Mesangial cell (primary cell): Measurements from ENCODE around the gene FAM50B. TPM values are rescaled to one million over a fixed set of nuclear protein-coding genes. Genes with fewer than 3 reads are reported as not detected.

ENCODE experiments used
- total RNA-seq: library from RNA; depleted of rRNA; stranded (reverse); fragments of >200 nt; gene quantifications from 2 replicates; pipeline ENCODE4 v1.2.3, GENCODE V29; 2015

Gene FAM50B
- total RNA-seq, result 7.8 and 13.7 TPM in 2 replicates

GRCh38 chr6:3848925-3849605 lies at the start of gene FAM50B:
Gene FAM50B (plus strand): TSS chr6:3849373. CDS start chr6:3849812, 439 bp downstream.

Other genes starting within 250 kb of the FAM50B start
- 67.0 and 106 TPM in 2 replicates for gene PXDC1, start 97.7 kb upstream of the FAM50B start, total RNA-seq
- not detected in 2 replicates for gene FAM217A, start 229.8 kb downstream of the FAM50B start, total RNA-seq